ENCODE data around the gene RSRC2.
A peak's percentile ranks its signal among the peaks of the same experiment; 100 is the strongest.

- TF ChIP-seq CTCF (IDR thresholded peaks at IDR 0.05 in 4 of 5, conservative IDR thresholded peaks at IDR 0.05 in 1 of 5): no peak
- TF ChIP-seq POLR2A (IDR thresholded peaks at IDR 0.05): peak in 1 of 2 donors; percentile 84
Observed at GRCh38 chr12:122499991-122500684, 26.6 kb downstream of the RSRC2 start.
